Mesenchymal stem cell (in vitro differentiated cells and primary cell): ENCODE results near the gene GNAT2.

ENCODE experiments used
- DNase-seq: peaks from one replicate; pipeline ENCODE4 v3.0.0-alpha.2; 2013
- H2AFZ ChIP-seq: one replicate; pipeline ENCODE4 v1.6.1; 2013; ENCODE audit warnings: low read depth, mild to moderate bottlenecking, control low read depth, inconsistent platforms, low read length, moderate library complexity
- H2AK5ac ChIP-seq: 2 replicates; pipeline ENCODE4 v1.6.1; 2013; ENCODE audit warnings: low read length, moderate library complexity, mild to moderate bottlenecking, inconsistent platforms; ENCODE audit not compliant: severe bottlenecking
- H2BK120ac ChIP-seq: one replicate; pipeline ENCODE4 v1.6.1; 2013; ENCODE audit warnings: low read depth, mild to moderate bottlenecking, inconsistent platforms, low read length, moderate library complexity
- H2BK12ac ChIP-seq, 2 experiments: one replicate each; pipeline ENCODE4 v1.6.1; 2013; ENCODE audit warnings: inconsistent platforms in 2 of 2, low read length in 2 of 2, mild to moderate bottlenecking in 2 of 2, moderate library complexity in 2 of 2, control low read depth in 1 of 2
- H2BK15ac ChIP-seq: one replicate; pipeline ENCODE4 v1.6.1; 2013; ENCODE audit warnings: mild to moderate bottlenecking, low read depth, inconsistent platforms; ENCODE audit not compliant: poor library complexity, severe bottlenecking
- H2BK5ac ChIP-seq: 2 replicates; pipeline ENCODE4 v1.6.1; 2013; ENCODE audit warnings: low read depth, mild to moderate bottlenecking, low read length, control low read depth, inconsistent platforms; ENCODE audit not compliant: poor library complexity, severe bottlenecking
- H3K14ac ChIP-seq, 2 experiments: one replicate each; pipeline ENCODE4 v1.6.1; 2013; ENCODE audit warnings: inconsistent platforms in 2 of 2, low read length in 2 of 2, control low read depth in 1 of 2, mild to moderate bottlenecking in 1 of 2, moderate library complexity in 1 of 2
- H3K18ac ChIP-seq, 2 experiments: one replicate each; pipeline ENCODE4 v1.6.1; 2013; ENCODE audit warnings: inconsistent platforms in 2 of 2, low read length in 2 of 2, control low read depth in 1 of 2, low read depth in 1 of 2, mild to moderate bottlenecking in 1 of 2
- H3K23ac ChIP-seq, 2 experiments: one replicate each; pipeline ENCODE4 v1.6.1; 2013; ENCODE audit warnings: inconsistent platforms in 2 of 2, low read length in 2 of 2, mild to moderate bottlenecking in 2 of 2, moderate library complexity in 2 of 2, control low read depth in 1 of 2
- H3K27ac ChIP-seq: 2 replicates; pipeline ENCODE4 v1.5.1; 2013; ENCODE audit warnings: mild to moderate bottlenecking, moderate library complexity, low read length, control low read depth, inconsistent platforms; ENCODE audit not compliant: poor library complexity, severe bottlenecking
- H3K27me3 ChIP-seq, 2 experiments: 2 replicates each; pipeline versions ENCODE4 v1.6.1 to v1.7.0; 2013; ENCODE audit warnings: low read length in 2 of 2, mild to moderate bottlenecking in 2 of 2, moderate library complexity in 2 of 2, control low read depth in 1 of 2, inconsistent platforms in 1 of 2; ENCODE audit not compliant: control insufficient read depth in 1 of 2, insufficient read depth in 1 of 2
- H3K36me3 ChIP-seq, 2 experiments: 2 replicates each; pipeline versions ENCODE4 v1.6.1 to v1.7.0; 2013; ENCODE audit warnings: low read length in 2 of 2, control low read depth in 1 of 2, inconsistent platforms in 1 of 2, low read depth in 1 of 2, mild to moderate bottlenecking in 1 of 2; ENCODE audit not compliant: insufficient read depth in 2 of 2, control insufficient read depth in 1 of 2
- H3K4ac ChIP-seq, 2 experiments: one replicate each; pipeline ENCODE4 v1.6.1; 2013; ENCODE audit warnings: inconsistent platforms in 2 of 2, low read length in 2 of 2, mild to moderate bottlenecking in 2 of 2, moderate library complexity in 2 of 2, control low read depth in 1 of 2, low read depth in 1 of 2
- H3K4me1 ChIP-seq: 2 replicates; pipeline ENCODE4 v1.6.1; 2013; ENCODE audit warnings: low read depth, low read length, control low read depth; ENCODE audit not compliant: control insufficient read depth, insufficient read depth
- H3K4me2 ChIP-seq: 2 replicates; pipeline ENCODE4 v1.6.1; 2013; ENCODE audit warnings: low read length, mild to moderate bottlenecking, inconsistent platforms; ENCODE audit not compliant: poor library complexity, severe bottlenecking
- H3K4me3 ChIP-seq, 2 experiments: 2 replicates each; pipeline versions ENCODE4 v1.5.1 to v1.7.0; 2013; ENCODE audit warnings: low read length in 2 of 2, mild to moderate bottlenecking in 2 of 2, control low read depth in 1 of 2, low read depth in 1 of 2; ENCODE audit not compliant: insufficient read depth in 1 of 2
- H3K79me1 ChIP-seq: replicated peaks from 2 replicates; pipeline ENCODE4 v1.6.1; 2013; ENCODE audit warnings: mild to moderate bottlenecking, control low read depth, low read length, inconsistent platforms; ENCODE audit not compliant: poor library complexity, severe bottlenecking
- H3K9ac ChIP-seq: 2 replicates; pipeline ENCODE4 v1.7.0; 2013; ENCODE audit warnings: mild to moderate bottlenecking, low read length, moderate library complexity
- H3K9me3 ChIP-seq: 2 replicates; pipeline ENCODE4 v1.7.0; 2013; ENCODE audit warnings: mild to moderate bottlenecking, low read length; ENCODE audit not compliant: control insufficient read depth
- H4K8ac ChIP-seq: one replicate; pipeline ENCODE4 v1.6.1; 2013; ENCODE audit warnings: inconsistent platforms, mild to moderate bottlenecking, low read length, moderate library complexity
- H4K91ac ChIP-seq: one replicate; pipeline ENCODE4 v1.6.1; 2013; ENCODE audit warnings: mild to moderate bottlenecking, low read length, inconsistent platforms
- WGBS: methylation state at CpG from one replicate; pipeline ENCODE4 v1.1.7; 2013; ENCODE audit warnings: mixed read lengths; 5-methylcytosine and 5-hydroxymethylcytosine counted together

GNAT2 gene

GRCh38 chr1:109578947-109579443 is 40.4 kb downstream of the GNAT2 start:
- Histone ChIP-seq H2BK5ac (no peak overlapping the region), H2BK120ac (no peak overlapping the region), H3K18ac (no peak overlapping the region), H3K4me2 (no peak overlapping the region), H3K9me3 (no peaks in the 10 kb centered on the region), H3K36me3 (peaks cover 14 to 80% of the 10 kb centered on the region in 2 experiments), H3K4me1 (no peaks in the 10 kb centered on the region), H2BK12ac (no peak overlapping the region), H3K23ac (no peak overlapping the region), H3K27me3 (no peaks in the 10 kb centered on the region), H2AK5ac (no peak overlapping the region), H3K27ac (peak overlapping the region; percentile 43), H2BK15ac (no peak overlapping the region), H3K14ac (no peak overlapping the region), H3K4me3 (no peak overlapping the region), H3K79me1 (peaks cover 8% of the 10 kb centered on the region), H3K4ac (no peak overlapping the region), H4K8ac (no peak overlapping the region), H2AFZ (no peak overlapping the region), H4K91ac (no peak overlapping the region), H3K9ac (no peak overlapping the region)
- DNase-seq, result no peak
- 100% methylated on average over 2 of the region's 3 CpGs for WGBS

- H3K9ac ChIP-seq, result no peak overlapping the region
- H3K4me1 ChIP-seq, result no peaks in the 10 kb centered on the region
- no peak overlapping the region for H3K23ac ChIP-seq
- no peak overlapping the region for H3K18ac ChIP-seq
- H2AK5ac ChIP-seq, result no peak overlapping the region
- no peak for DNase-seq
- H2BK5ac ChIP-seq, result no peak overlapping the region
- WGBS, result 100% methylated on average over 1 of the region's 2 CpGs
- no peak overlapping the region for H3K27ac ChIP-seq
- no peak overlapping the region for H2BK120ac ChIP-seq
- no peak overlapping the region for H3K4me3 ChIP-seq
- H3K79me1 ChIP-seq, result no peaks in the 10 kb centered on the region
- H2AFZ ChIP-seq, result no peak overlapping the region
- no peak overlapping the region for H2BK15ac ChIP-seq
- no peaks in the 10 kb centered on the region for H3K27me3 ChIP-seq
- H3K4ac ChIP-seq, result no peak overlapping the region
- no peak overlapping the region for H2BK12ac ChIP-seq
- H3K36me3 ChIP-seq, result peaks cover 3 to 38% of the 10 kb centered on the region in 2 experiments
- H3K9me3 ChIP-seq, result no peaks in the 10 kb centered on the region
- H3K4me2 ChIP-seq, result no peak overlapping the region
- H4K8ac ChIP-seq, result no peak overlapping the region
- no peak overlapping the region for H3K14ac ChIP-seq
- H4K91ac ChIP-seq, result no peak overlapping the region
Measured at GRCh38 chr1:109573785-109574184, 45.6 kb downstream of the GNAT2 start.

GRCh38 chr1:109570414-109570813 is 49.0 kb downstream of the GNAT2 start:
- H2AK5ac ChIP-seq, result no peak overlapping the region
- H3K4me2 ChIP-seq, result no peak overlapping the region
- H3K14ac ChIP-seq, result no peak overlapping the region
- peaks cover 0 to 17% of the 10 kb centered on the region in 2 experiments for H3K36me3 ChIP-seq
- H3K27me3 ChIP-seq, result no peaks in the 10 kb centered on the region
- no peak overlapping the region for H2BK12ac ChIP-seq
- no peak for DNase-seq
- no peak overlapping the region for H2BK15ac ChIP-seq
- WGBS, result 76% methylated on average over 3 of the region's 3 CpGs
- H4K8ac ChIP-seq, result no peak overlapping the region
- peaks cover 3% of the 10 kb centered on the region for H3K4me1 ChIP-seq
- H2BK120ac ChIP-seq, result no peak overlapping the region
- no peak overlapping the region for H3K4me3 ChIP-seq
- no peak overlapping the region for H2AFZ ChIP-seq
- H3K27ac ChIP-seq, result no peak overlapping the region
- H4K91ac ChIP-seq, result no peak overlapping the region
- H3K79me1 ChIP-seq, result no peaks in the 10 kb centered on the region
- no peak overlapping the region for H2BK5ac ChIP-seq
- H3K9ac ChIP-seq, result no peak overlapping the region
- no peak overlapping the region for H3K23ac ChIP-seq
- no peaks in the 10 kb centered on the region for H3K9me3 ChIP-seq
- no peak overlapping the region for H3K4ac ChIP-seq
- no peak overlapping the region for H3K18ac ChIP-seq

- H3K36me3 ChIP-seq, result peaks cover 0 to 8% of the 10 kb centered on the region in 2 experiments
- H3K4me3 ChIP-seq, result no peak overlapping the region
- H4K91ac ChIP-seq, result no peak overlapping the region
- H3K4me2 ChIP-seq, result no peak overlapping the region
- H2BK5ac ChIP-seq, result no peak overlapping the region
- no peak overlapping the region for H2AFZ ChIP-seq
- H3K4me1 ChIP-seq, result peaks cover 6% of the 10 kb centered on the region
- H2AK5ac ChIP-seq, result no peak overlapping the region
- no peak overlapping the region for H3K9ac ChIP-seq
- H3K27ac ChIP-seq, result no peak overlapping the region
- no peak overlapping the region for H3K14ac ChIP-seq
- no peaks in the 10 kb centered on the region for H3K27me3 ChIP-seq
- no peak overlapping the region for H2BK12ac ChIP-seq
- H3K18ac ChIP-seq, result no peak overlapping the region
- no peak for DNase-seq
- H3K9me3 ChIP-seq, result no peaks in the 10 kb centered on the region
- no peaks in the 10 kb centered on the region for H3K79me1 ChIP-seq
- no peak overlapping the region for H3K4ac ChIP-seq
- H2BK120ac ChIP-seq, result no peak overlapping the region
- no peak overlapping the region for H3K23ac ChIP-seq
- WGBS, result 96% methylated on average over 1 of the region's 1 CpG
- H4K8ac ChIP-seq, result no peak overlapping the region
- no peak overlapping the region for H2BK15ac ChIP-seq
Measured at GRCh38 chr1:109569323-109569722, 50.1 kb downstream of the GNAT2 start.
